Measurements from ENCODE around the gene MAPKAPK3.

MAPKAPK3 gene

GRCh38 chr3:50617096-50617791, at the start of gene MAPKAPK3:
TSS of gene MAPKAPK3 (plus strand) at chr3:50617151. CDS start at chr3:50617566, 415 bp downstream.
- peak; percentile 40 for DNase-seq (ENCODE audit: low spot score)

- peak; percentile 99 for DNase-seq (ENCODE audit: low spot score)
These were observed 49.4 kb upstream of the MAPKAPK3 start, which contains the start of gene C3orf18 for GRCh38 chr3:50567386-50568167. TSS of gene C3orf18 (minus strand) at chr3:50567747. CDS start at chr3:50565699, 2,048 bp downstream.

GRCh38 chr3:50568947-50569749, 47.8 kb upstream of the MAPKAPK3 start, which contains the start of gene HEMK1:
TSS of gene HEMK1 (plus strand) at chr3:50569522. CDS start at chr3:50571105, 1,583 bp downstream.
- peak; percentile 98 for DNase-seq (ENCODE audit: low spot score)

- DNase-seq (ENCODE audit: low spot score): no peak
These were observed 46.3 kb upstream of the MAPKAPK3 start for GRCh38 chr3:50570508-50571279.

GRCh38 chr3:50571486-50571885, 45.5 kb upstream of the MAPKAPK3 start:
- no peak for DNase-seq (ENCODE audit: low spot score)

- peak; percentile 80 for DNase-seq (ENCODE audit: low spot score)
These were observed 44.8 kb upstream of the MAPKAPK3 start for GRCh38 chr3:50572158-50572557.

- no peak for DNase-seq (ENCODE audit: low spot score)
These were observed 44.1 kb upstream of the MAPKAPK3 start for GRCh38 chr3:50572801-50573371.

GRCh38 chr3:50573566-50574443, 43.1 kb upstream of the MAPKAPK3 start:
- no peak for DNase-seq (ENCODE audit: low spot score)

- no peak for DNase-seq (ENCODE audit: low spot score)
These were observed 42.5 kb upstream of the MAPKAPK3 start for GRCh38 chr3:50574444-50574831.

GRCh38 chr3:50575372-50575771, 41.6 kb upstream of the MAPKAPK3 start:
- no peak for DNase-seq (ENCODE audit: low spot score)

- DNase-seq (ENCODE audit: low spot score): no peak
These were observed 39.6 kb upstream of the MAPKAPK3 start for GRCh38 chr3:50577348-50577747.

GRCh38 chr3:50580683-50581458, 36.1 kb upstream of the MAPKAPK3 start:
- no peak for DNase-seq (ENCODE audit: low spot score)

GRCh38 chr3:50581459-50581842, 35.5 kb upstream of the MAPKAPK3 start:
- no peak for DNase-seq (ENCODE audit: low spot score)

GRCh38 chr3:50582083-50582482, 34.9 kb upstream of the MAPKAPK3 start:
- no peak for DNase-seq (ENCODE audit: low spot score)

- no peak for DNase-seq (ENCODE audit: low spot score)
These were observed 33.1 kb upstream of the MAPKAPK3 start for GRCh38 chr3:50583897-50584296.

- no peak for DNase-seq (ENCODE audit: low spot score)
These were observed 32.6 kb upstream of the MAPKAPK3 start for GRCh38 chr3:50584391-50584790.

- no peak for DNase-seq (ENCODE audit: low spot score)
These were observed 30.8 kb upstream of the MAPKAPK3 start for GRCh38 chr3:50585919-50586762.

- no peak for DNase-seq (ENCODE audit: low spot score)
These were observed 30.2 kb upstream of the MAPKAPK3 start for GRCh38 chr3:50586763-50587070.

- DNase-seq (ENCODE audit: low spot score): no peak
These were observed 29.6 kb upstream of the MAPKAPK3 start for GRCh38 chr3:50587373-50587772.
